Measurements from ENCODE around the gene RAB11A. TPM values are rescaled to one million over a fixed set of nuclear protein-coding genes. Genes with fewer than 3 reads are reported as not detected.
A peak's percentile ranks its signal among the peaks of the same experiment; 100 is the strongest.

Gene RAB11A
- total RNA-seq, 1 donor from 2014 or later = 247 TPM

DNA sequence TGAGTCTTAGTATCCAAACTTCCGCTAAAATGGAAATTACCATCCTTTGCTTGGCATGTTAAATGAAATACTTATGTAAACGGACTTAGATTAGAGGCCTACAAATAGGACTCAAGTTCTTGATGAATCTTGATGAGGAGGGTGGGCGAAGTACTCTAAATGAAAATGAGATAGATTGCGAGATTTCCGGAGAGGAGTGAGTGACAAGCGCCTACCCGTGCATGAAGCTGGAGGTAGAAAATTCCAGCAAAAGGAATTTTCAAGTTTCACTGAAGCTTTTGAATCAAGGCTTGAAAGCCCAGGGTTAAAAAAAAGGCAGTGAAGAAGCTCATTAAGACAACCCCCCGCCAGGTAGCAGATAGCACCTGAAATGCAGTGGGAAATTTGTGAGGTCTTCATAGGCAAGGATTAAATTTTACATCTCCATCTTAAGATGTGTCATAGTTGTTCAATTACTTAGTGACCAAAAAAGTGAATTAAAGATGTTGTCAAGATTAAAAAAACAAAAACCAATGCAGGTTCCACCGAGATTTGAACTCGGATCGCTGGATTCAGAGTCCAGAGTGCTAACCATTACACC is 655 bp upstream of the RAB11A start:
- Histone ChIP-seq H3K9ac (ENCODE audit: low read length) (peak overlapping the region; percentile 97), H3K9me3 (ENCODE audit: insufficient read depth, low read depth, low read length) (no peaks in the 10 kb centered on the region), H3K79me2 (ENCODE audit: insufficient read depth, low read length) (peaks cover 44% of the 10 kb centered on the region), H2AFZ (ENCODE audit: low read depth, low read length) (no peak overlapping the region), H3K27ac (ENCODE audit: low read depth, low read length) (peak overlapping the region; percentile 92), H3K27me3 (ENCODE audit: insufficient read depth, low read length) (no peaks in the 10 kb centered on the region), H3K4me3 (ENCODE audit: insufficient read depth, low read depth, low read length) (peak overlapping the region; percentile 96), H3K36me3 (ENCODE audit: insufficient read depth, low read length) (no peaks in the 10 kb centered on the region), H4K20me1 (ENCODE audit: insufficient read depth, low read length) (peaks cover 23% of the 10 kb centered on the region), H3K4me1 (ENCODE audit: insufficient read depth, low read length) (no peaks in the 10 kb centered on the region), H3K4me2 (ENCODE audit: low read length) (peak overlapping the region; percentile 90)
- TF ChIP-seq EZH2 (IDR thresholded peaks at IDR 0.05; ENCODE audit: insufficient read depth, low read length) = no peak
- TF ChIP-seq, protein P1, sequence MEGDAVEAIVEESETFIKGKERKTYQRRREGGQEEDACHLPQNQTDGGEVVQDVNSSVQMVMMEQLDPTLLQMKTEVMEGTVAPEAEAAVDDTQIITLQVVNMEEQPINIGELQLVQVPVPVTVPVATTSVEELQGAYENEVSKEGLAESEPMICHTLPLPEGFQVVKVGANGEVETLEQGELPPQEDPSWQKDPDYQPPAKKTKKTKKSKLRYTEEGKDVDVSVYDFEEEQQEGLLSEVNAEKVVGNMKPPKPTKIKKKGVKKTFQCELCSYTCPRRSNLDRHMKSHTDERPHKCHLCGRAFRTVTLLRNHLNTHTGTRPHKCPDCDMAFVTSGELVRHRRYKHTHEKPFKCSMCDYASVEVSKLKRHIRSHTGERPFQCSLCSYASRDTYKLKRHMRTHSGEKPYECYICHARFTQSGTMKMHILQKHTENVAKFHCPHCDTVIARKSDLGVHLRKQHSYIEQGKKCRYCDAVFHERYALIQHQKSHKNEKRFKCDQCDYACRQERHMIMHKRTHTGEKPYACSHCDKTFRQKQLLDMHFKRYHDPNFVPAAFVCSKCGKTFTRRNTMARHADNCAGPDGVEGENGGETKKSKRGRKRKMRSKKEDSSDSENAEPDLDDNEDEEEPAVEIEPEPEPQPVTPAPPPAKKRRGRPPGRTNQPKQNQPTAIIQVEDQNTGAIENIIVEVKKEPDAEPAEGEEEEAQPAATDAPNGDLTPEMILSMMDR (IDR thresholded peaks at IDR 0.05; ENCODE audit: insufficient read depth, low read depth, low read length) = no peak
- Mint-ChIP-seq H3K4me3 (ENCODE audit: unreplicated experiment) (peak overlapping the region; percentile 98), H3K9me3 (ENCODE audit: unreplicated experiment) (no peaks in the 10 kb centered on the region), H3K36me3 (ENCODE audit: low read depth, unreplicated experiment) (no peaks in the 10 kb centered on the region), H3K27me3 (ENCODE audit: low read depth, unreplicated experiment) (no peaks in the 10 kb centered on the region), H3K27ac (ENCODE audit: unreplicated experiment) (peak overlapping the region; percentile 97), H3K4me1 (ENCODE audit: low read depth, unreplicated experiment) (peaks cover 8% of the 10 kb centered on the region)
- no peak for FAIRE-seq
- DNase-seq (ENCODE audit: low read depth) = no peak

DNA sequence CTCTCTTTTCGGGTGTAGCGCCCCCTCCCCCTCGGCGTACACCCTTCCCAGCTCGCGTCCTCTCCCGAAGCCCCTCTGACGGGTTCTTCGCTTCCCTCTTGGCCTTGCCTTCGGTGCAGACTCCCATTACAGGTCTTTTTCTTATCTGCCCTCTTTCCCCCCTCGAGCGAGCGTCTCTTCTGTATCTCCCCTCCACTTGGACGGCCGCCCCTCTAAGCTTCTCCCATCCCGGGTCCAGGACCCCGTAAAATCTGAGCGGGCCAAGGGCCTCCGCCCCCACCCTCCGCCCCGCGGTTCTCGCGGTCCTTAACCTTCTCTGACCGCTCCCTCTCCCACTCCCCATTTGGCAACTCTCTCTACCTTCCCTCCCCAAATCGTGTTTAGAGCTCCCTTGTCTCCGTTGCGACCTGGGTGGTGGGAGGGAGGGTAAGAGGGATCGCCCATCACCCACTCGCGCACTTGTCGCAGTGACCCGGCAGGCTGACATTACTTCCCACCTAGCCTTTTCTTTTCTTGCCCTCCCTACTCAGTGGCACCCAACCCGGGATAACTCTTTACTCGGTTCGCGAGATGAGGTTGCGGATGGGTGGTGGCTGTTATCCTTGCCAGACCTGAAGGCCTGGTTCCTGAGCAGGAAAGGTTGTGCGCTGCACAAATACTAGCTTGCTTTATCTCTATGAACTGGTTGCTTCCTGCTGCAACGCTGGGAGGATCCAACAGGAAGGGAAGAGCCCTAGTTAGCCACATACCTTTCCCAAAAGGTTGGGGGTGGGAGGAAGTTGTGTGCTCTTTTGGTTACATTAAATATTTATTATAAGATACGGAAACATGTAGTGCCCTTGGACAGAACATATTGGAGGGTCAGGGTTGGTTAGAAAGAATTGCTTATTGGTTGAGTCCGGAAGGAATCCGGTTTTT is 922 bp downstream of the RAB11A start:
- H3K4me2 ChIP-seq (ENCODE audit: low read length) = peak overlapping the region; percentile 90
- Mint-ChIP-seq H3K27ac (ENCODE audit: unreplicated experiment) (peak overlapping the region; percentile 97), H3K36me3 (ENCODE audit: low read depth, unreplicated experiment) (no peaks in the 10 kb centered on the region), H3K9me3 (ENCODE audit: unreplicated experiment) (no peaks in the 10 kb centered on the region), H3K4me1 (ENCODE audit: low read depth, unreplicated experiment) (peaks cover 9% of the 10 kb centered on the region), H3K4me3 (ENCODE audit: unreplicated experiment) (peak overlapping the region; percentile 98), H3K27me3 (ENCODE audit: low read depth, unreplicated experiment) (no peaks in the 10 kb centered on the region)
- FAIRE-seq (no peak), DNase-seq (ENCODE audit: low read depth) (peak; percentile 18)
- peak overlapping the region; percentile 92 for H3K27ac ChIP-seq (ENCODE audit: low read depth, low read length)
- H3K9me3 ChIP-seq (ENCODE audit: insufficient read depth, low read depth, low read length) = no peaks in the 10 kb centered on the region
- peaks cover 60% of the 10 kb centered on the region for H3K79me2 ChIP-seq (ENCODE audit: insufficient read depth, low read length)
- H3K27me3 ChIP-seq (ENCODE audit: insufficient read depth, low read length) = no peaks in the 10 kb centered on the region
- peak overlapping the region; percentile 97 for H3K9ac ChIP-seq (ENCODE audit: low read length)
- H3K36me3 ChIP-seq (ENCODE audit: insufficient read depth, low read length) = no peaks in the 10 kb centered on the region
- H2AFZ ChIP-seq (ENCODE audit: low read depth, low read length) = peak overlapping the region; percentile 99
- TF ChIP-seq, protein P1 (IDR thresholded peaks at IDR 0.05; ENCODE audit: insufficient read depth, low read depth, low read length) = no peak
- TF ChIP-seq EZH2 (IDR thresholded peaks at IDR 0.05; ENCODE audit: insufficient read depth, low read length) = no peak
- peaks cover 38% of the 10 kb centered on the region for H4K20me1 ChIP-seq (ENCODE audit: insufficient read depth, low read length)
- no peaks in the 10 kb centered on the region for H3K4me1 ChIP-seq (ENCODE audit: insufficient read depth, low read length)
- peak overlapping the region; percentile 96 for H3K4me3 ChIP-seq (ENCODE audit: insufficient read depth, low read depth, low read length)

Measured in astrocyte (in vitro differentiated cells and primary cell).